Chondrocyte (in vitro differentiated cells): Measurements from ENCODE around the gene HMBS. TPM values are rescaled to one million over a fixed set of nuclear protein-coding genes. Genes with fewer than 3 reads are reported as not detected.

ENCODE experiments used
- DNase-seq: peaks from one replicate; pipeline ENCODE4 v3.0.0; 2021; ENCODE audit warnings: mixed read lengths, low spot score
- H3K27ac Mint-ChIP-seq: one replicate; pipeline ENCODE4 v1.8.0; 2021; ENCODE audit warnings: mild to moderate bottlenecking, moderate library complexity, mixed read lengths; ENCODE audit not compliant: unreplicated experiment
- H3K27me3 Mint-ChIP-seq: 2 replicates; pipeline ENCODE4 v1.8.0; 2021; ENCODE audit warnings: low read depth, mixed read lengths
- H3K36me3 Mint-ChIP-seq: 2 replicates; pipeline ENCODE4 v1.8.0; 2021; ENCODE audit warnings: low read depth, mixed read lengths
- H3K4me1 Mint-ChIP-seq: 2 replicates; pipeline ENCODE4 v1.8.0; 2021; ENCODE audit warnings: low read depth, mild to moderate bottlenecking, mixed read lengths
- H3K4me3 Mint-ChIP-seq: one replicate; pipeline ENCODE4 v1.8.0; 2021; ENCODE audit warnings: mild to moderate bottlenecking, moderate library complexity, mixed read lengths; ENCODE audit not compliant: unreplicated experiment
- H3K9me3 Mint-ChIP-seq: 2 replicates; pipeline ENCODE4 v1.8.0; 2021; ENCODE audit warnings: low read depth, mixed read lengths
- CTCF ChIP-seq: fragments of 200-600 bp; sonication (generic); IDR thresholded peaks from 2 replicates; pipeline ENCODE4 v1.5.0; 2021; ENCODE audit warnings: antibody characterized with exemption, mild to moderate bottlenecking, moderate library complexity
- total RNA-seq: library from RNA; stranded (reverse); gene quantifications from 3 replicates; pipeline ENCODE4 v1.2.1, GENCODE V29; 2021

Gene HMBS
- total RNA-seq, 1 donor from 2014 or later: 16.1 TPM

GRCh38 chr11:119051440-119052162 is 33.1 kb upstream of the HMBS start:
- Mint-ChIP-seq H3K27ac (no peak overlapping the region), H3K27me3 (no peaks in the 10 kb centered on the region), H3K4me3 (no peak overlapping the region), H3K4me1 (peaks cover 17% of the 10 kb centered on the region), H3K36me3 (peaks cover 48% of the 10 kb centered on the region), H3K9me3 (no peaks in the 10 kb centered on the region)
- no peak for TF ChIP-seq CTCF
- DNase-seq: no peak

- Mint-ChIP-seq H3K4me3 (no peak overlapping the region), H3K9me3 (no peaks in the 10 kb centered on the region), H3K27ac (peak overlapping the region; percentile 29), H3K4me1 (peaks cover 17% of the 10 kb centered on the region), H3K36me3 (peaks cover 43% of the 10 kb centered on the region), H3K27me3 (no peaks in the 10 kb centered on the region)
- no peak for TF ChIP-seq CTCF
- no peak for DNase-seq
Measured at GRCh38 chr11:119052163-119052814, 32.4 kb upstream of the HMBS start.

GRCh38 chr11:119054418-119054817 is 30.3 kb upstream of the HMBS start:
- H3K36me3 Mint-ChIP-seq: peaks cover 31% of the 10 kb centered on the region

GRCh38 chr11:119055901-119056300 is 28.8 kb upstream of the HMBS start:
- Mint-ChIP-seq H3K4me1 (peaks cover 31% of the 10 kb centered on the region), H3K36me3 (peaks cover 24% of the 10 kb centered on the region), H3K4me3 (peak overlapping the region; percentile 93), H3K27ac (peak overlapping the region; percentile 84), H3K27me3 (no peaks in the 10 kb centered on the region), H3K9me3 (no peaks in the 10 kb centered on the region)
- peak; percentile 59 for TF ChIP-seq CTCF
- DNase-seq: no peak

More at GRCh38 chr11:119054418-119054817, 30.3 kb upstream of the HMBS start:
- TF ChIP-seq CTCF: no peak
- H3K9me3 Mint-ChIP-seq: no peaks in the 10 kb centered on the region
- peaks cover 31% of the 10 kb centered on the region for H3K4me1 Mint-ChIP-seq
- peak overlapping the region; percentile 21 for H3K4me3 Mint-ChIP-seq
- no peak for DNase-seq
- H3K27me3 Mint-ChIP-seq: no peaks in the 10 kb centered on the region
- no peak overlapping the region for H3K27ac Mint-ChIP-seq

- Mint-ChIP-seq H3K36me3 (peaks cover 19% of the 10 kb centered on the region), H3K27ac (peak overlapping the region; percentile 99), H3K9me3 (no peaks in the 10 kb centered on the region), H3K4me3 (peak overlapping the region; percentile 93), H3K27me3 (no peaks in the 10 kb centered on the region), H3K4me1 (peaks cover 31% of the 10 kb centered on the region)
- no peak for TF ChIP-seq CTCF
- no peak for DNase-seq
Measured at GRCh38 chr11:119056421-119056999, 28.2 kb upstream of the HMBS start.
